K562 (cell line): ENCODE results near the gene SF3B4. TPM values are rescaled to one million over a fixed set of nuclear protein-coding genes. Genes with fewer than 3 reads are reported as not detected.

Experiments used
- ARID3B ChIP-seq: fragments of 250-450 bp; sonication (Bioruptor Pico); IDR thresholded peaks from 2 replicates; pipeline ENCODE4 v1.4.0; 2020; ENCODE audit warnings: borderline replicate concordance
- BDP1 ChIP-seq: IDR thresholded peaks from 3 replicates; pipeline ENCODE4 v1.6.1; 2011; ENCODE audit not compliant: insufficient read length, insufficient read depth
- GTF2E2 ChIP-seq: fragments of 200-800 bp; sonication (Bioruptor generic); IDR thresholded peaks from 2 replicates; pipeline ENCODE4 v1.6.1; 2016; ENCODE audit warnings: missing genetic modification characterization, missing compliant biosample characterization
- NKRF ChIP-seq: fragments of 450-650 bp; IDR thresholded peaks from 2 replicates; pipeline ENCODE4 v1.6.1; 2016; ENCODE audit warnings: borderline replicate concordance
- TAF15 ChIP-seq: fragments of 200-400 bp; formaldehyde crosslinking; IDR thresholded peaks from 2 replicates; pipeline ENCODE4 v1.6.1; 2017; ENCODE audit warnings: mild to moderate bottlenecking, low read depth, low read length, moderate library complexity
- TAF9B ChIP-seq: fragments of 450-650 bp; IDR thresholded peaks from 2 replicates; pipeline ENCODE4 v1.6.1; 2018; ENCODE audit warnings: mild to moderate bottlenecking; ENCODE audit not compliant: partially characterized antibody
- TEAD2 ChIP-seq: fragments of 450-650 bp; IDR thresholded peaks from 2 replicates; pipeline ENCODE4 v1.6.1; 2016; ENCODE audit warnings: missing genetic modification characterization, control low read depth, missing compliant biosample characterization
- TOE1 ChIP-seq, 2 experiments: fragments of 450-650 bp in 1 of 2; sonication (generic) in 1 of 2; formaldehyde crosslinking in 1 of 2; IDR thresholded peaks; 2 replicates each; pipeline versions ENCODE4 v1.7.1 to v1.8.0; 2016 to 2022; ENCODE audit warnings: borderline replicate concordance in 2 of 2, mild to moderate bottlenecking in 2 of 2, antibody characterized with exemption in 1 of 2, inconsistent platforms in 1 of 2, low read depth in 1 of 2, missing genetic modification reagents in 1 of 2, moderate library complexity in 1 of 2
- polyA plus RNA-seq, 8 experiments: library from polyadenylated mRNA; depleted of rRNA in 4 of 8; stranded (reverse) in 5 of 8; unstranded in 3 of 8; fragments of >200 nt; fragmentation: Nextera tagmentation in 2 of 8; fragmentation: Illumina TruSeq in 1 of 8; extraction: Ambion mirVana in 2 of 8; extraction: Trizol in 1 of 8; gene quantifications; 2 replicates each; pipeline versions ENCODE4 v1.2.1 to v1.2.3, GENCODE V29; 2011 to 2014; ENCODE audit warnings: inconsistent platforms in 1 of 8, missing spikeins in 1 of 8
- total RNA-seq, 7 experiments: library from RNA; depleted of rRNA in 6 of 7; stranded (reverse); fragments of >200 nt in 6 of 7; fragmentation: Illumina TruSeq in 2 of 7; extraction: Trizol in 2 of 7; gene quantifications; 2 replicates each; pipeline versions ENCODE4 v1.2.1 to v1.2.3, GENCODE V29; 2011 to 2021; ENCODE audit warnings: low replicate concordance in 1 of 7
- TF ChIP-seq, protein P1 (sequence below): fragments of 450-650 bp; IDR thresholded peaks from 2 replicates; pipeline ENCODE4 v1.6.1; 2016; ENCODE audit warnings: low read depth
- TF ChIP-seq, protein P2 (sequence below): fragments of 450-650 bp; IDR thresholded peaks from 2 replicates; pipeline ENCODE4 v1.6.1; 2016

SF3B4 gene
- total and polyA plus RNA-seq, 9 of the 15 experiments (the other 6 are each of a cell fraction or from before 2014, with no cell fraction given), result 3.0 to 88.0 (median 26.1) TPM

- TF ChIP-seq, protein P1, sequence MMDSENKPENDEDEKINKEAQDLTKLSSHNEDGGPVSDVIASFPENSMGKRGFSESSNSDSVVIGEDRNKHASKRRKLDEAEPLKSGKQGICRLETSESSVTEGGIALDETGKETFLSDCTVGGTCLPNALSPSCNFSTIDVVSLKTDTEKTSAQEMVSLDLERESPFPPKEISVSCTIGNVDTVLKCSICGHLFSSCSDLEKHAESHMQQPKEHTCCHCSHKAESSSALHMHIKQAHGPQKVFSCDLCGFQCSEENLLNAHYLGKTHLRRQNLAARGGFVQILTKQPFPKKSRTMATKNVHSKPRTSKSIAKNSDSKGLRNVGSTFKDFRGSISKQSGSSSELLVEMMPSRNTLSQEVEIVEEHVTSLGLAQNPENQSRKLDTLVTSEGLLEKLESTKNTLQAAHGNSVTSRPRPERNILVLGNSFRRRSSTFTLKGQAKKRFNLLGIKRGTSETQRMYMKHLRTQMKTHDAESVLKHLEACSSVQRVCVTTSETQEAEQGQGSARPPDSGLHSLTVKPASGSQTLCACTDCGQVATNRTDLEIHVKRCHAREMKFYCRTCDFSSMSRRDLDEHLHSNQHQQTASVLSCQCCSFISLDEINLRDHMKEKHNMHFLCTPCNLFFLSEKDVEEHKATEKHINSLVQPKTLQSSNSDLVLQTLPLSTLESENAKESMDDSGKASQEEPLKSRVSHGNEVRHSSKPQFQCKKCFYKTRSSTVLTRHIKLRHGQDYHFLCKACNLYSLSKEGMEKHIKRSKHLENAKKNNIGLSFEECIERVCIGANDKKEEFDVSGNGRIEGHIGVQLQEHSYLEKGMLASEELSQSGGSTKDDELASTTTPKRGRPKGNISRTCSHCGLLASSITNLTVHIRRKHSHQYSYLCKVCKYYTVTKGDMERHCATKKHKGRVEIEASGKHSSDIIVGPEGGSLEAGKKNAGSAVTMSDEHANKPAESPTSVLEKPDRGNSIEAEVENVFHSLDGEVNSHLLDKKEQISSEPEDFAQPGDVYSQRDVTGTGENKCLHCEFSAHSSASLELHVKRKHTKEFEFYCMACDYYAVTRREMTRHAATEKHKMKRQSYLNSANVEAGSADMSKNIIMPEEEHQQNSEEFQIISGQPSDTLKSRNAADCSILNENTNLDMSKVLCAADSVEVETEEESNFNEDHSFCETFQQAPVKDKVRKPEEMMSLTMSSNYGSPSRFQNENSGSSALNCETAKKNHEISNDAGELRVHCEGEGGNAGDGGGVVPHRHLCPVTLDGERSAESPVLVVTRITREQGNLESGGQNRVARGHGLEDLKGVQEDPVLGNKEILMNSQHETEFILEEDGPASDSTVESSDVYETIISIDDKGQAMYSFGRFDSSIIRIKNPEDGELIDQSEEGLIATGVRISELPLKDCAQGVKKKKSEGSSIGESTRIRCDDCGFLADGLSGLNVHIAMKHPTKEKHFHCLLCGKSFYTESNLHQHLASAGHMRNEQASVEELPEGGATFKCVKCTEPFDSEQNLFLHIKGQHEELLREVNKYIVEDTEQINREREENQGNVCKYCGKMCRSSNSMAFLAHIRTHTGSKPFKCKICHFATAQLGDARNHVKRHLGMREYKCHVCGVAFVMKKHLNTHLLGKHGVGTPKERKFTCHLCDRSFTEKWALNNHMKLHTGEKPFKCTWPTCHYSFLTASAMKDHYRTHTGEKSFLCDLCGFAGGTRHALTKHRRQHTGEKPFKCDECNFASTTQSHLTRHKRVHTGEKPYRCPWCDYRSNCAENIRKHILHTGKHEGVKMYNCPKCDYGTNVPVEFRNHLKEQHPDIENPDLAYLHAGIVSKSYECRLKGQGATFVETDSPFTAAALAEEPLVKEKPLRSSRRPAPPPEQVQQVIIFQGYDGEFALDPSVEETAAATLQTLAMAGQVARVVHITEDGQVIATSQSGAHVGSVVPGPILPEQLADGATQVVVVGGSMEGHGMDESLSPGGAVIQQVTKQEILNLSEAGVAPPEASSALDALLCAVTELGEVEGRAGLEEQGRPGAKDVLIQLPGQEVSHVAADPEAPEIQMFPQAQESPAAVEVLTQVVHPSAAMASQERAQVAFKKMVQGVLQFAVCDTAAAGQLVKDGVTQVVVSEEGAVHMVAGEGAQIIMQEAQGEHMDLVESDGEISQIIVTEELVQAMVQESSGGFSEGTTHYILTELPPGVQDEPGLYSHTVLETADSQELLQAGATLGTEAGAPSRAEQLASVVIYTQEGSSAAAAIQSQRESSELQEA, result no peak
- 0 out of 2 replicates have a peak, but pooled peaks have one; percentile 27 for TF ChIP-seq NKRF
- no peak for TF ChIP-seq ARID3B (CRISPR knock-in tag)
- TF ChIP-seq GTF2E2 (tag), result no peak
- TF ChIP-seq TAF9B, result no peak
- no peak for TF ChIP-seq TAF15
- TF ChIP-seq, protein P2, sequence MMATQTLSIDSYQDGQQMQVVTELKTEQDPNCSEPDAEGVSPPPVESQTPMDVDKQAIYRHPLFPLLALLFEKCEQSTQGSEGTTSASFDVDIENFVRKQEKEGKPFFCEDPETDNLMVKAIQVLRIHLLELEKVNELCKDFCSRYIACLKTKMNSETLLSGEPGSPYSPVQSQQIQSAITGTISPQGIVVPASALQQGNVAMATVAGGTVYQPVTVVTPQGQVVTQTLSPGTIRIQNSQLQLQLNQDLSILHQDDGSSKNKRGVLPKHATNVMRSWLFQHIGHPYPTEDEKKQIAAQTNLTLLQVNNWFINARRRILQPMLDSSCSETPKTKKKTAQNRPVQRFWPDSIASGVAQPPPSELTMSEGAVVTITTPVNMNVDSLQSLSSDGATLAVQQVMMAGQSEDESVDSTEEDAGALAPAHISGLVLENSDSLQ, result peak; percentile 44
- no peak for TF ChIP-seq TEAD2 (tag)
- TF ChIP-seq BDP1, result no peak
- TF ChIP-seq TOE1 (IDR thresholded peaks at IDR 0.05; ENCODE audit: borderline replicate concordance), result peak; percentile 58; the same call in 1 of the 2 replicates
- TF ChIP-seq TOE1 (CRISPR knock-in tag; IDR thresholded peaks at IDR 0.05; ENCODE audit: borderline replicate concordance, low read depth), result no peak
Measured at GRCh38 chr1:149936170-149936991, 8.8 kb upstream of the SF3B4 start, which contains the start of gene MTMR11 (continued).
